Loucy (cell line): ENCODE results near the gene TBX5.

Experiments used
- EZH2phosphoT487 ChIP-seq: fragments of 200-600 bp; IDR thresholded peaks from 2 replicates; pipeline ENCODE4 v1.6.1; 2018; ENCODE audit warnings: antibody characterized with exemption, mild to moderate bottlenecking, moderate library complexity, borderline replicate concordance
- TF ChIP-seq, protein P1 (sequence below): fragments of 200-600 bp; sonication (generic); conservative IDR thresholded peaks from 2 replicates; pipeline ENCODE4 v1.5.1; 2014; ENCODE audit warnings: mild to moderate bottlenecking, antibody characterized with exemption, low read length

DNA sequence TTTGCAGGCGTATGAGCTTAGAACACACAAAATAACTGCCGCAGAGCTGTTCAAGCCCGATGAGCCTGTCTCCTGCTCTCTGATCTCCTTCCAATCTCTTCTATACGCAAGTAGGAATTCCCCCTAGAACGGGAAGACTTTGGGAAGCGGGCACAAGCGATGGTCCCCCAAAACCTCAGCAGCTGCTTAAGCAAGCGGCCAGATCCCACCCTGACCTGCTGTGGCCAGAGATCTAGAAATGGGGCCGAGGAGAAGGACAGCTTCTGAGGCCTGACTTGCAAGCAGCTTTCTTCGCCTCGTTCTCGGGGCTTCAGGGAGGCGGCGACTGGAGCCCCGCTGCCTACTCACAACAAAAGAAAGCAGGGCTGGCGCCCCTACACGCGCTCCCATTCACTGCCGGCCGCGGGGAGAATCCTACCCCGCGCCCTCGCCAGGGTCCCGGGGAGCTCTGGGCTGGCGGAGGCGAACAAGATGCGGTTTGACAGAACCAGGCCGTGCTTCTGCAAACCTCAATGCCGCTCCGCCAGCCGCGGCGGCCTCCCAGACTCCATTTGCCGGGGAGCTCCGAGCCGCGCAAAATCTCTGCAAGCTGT, 922 bp downstream of the TBX5 start:
- TF ChIP-seq, protein P1, sequence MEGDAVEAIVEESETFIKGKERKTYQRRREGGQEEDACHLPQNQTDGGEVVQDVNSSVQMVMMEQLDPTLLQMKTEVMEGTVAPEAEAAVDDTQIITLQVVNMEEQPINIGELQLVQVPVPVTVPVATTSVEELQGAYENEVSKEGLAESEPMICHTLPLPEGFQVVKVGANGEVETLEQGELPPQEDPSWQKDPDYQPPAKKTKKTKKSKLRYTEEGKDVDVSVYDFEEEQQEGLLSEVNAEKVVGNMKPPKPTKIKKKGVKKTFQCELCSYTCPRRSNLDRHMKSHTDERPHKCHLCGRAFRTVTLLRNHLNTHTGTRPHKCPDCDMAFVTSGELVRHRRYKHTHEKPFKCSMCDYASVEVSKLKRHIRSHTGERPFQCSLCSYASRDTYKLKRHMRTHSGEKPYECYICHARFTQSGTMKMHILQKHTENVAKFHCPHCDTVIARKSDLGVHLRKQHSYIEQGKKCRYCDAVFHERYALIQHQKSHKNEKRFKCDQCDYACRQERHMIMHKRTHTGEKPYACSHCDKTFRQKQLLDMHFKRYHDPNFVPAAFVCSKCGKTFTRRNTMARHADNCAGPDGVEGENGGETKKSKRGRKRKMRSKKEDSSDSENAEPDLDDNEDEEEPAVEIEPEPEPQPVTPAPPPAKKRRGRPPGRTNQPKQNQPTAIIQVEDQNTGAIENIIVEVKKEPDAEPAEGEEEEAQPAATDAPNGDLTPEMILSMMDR = no peak
- no peak for TF ChIP-seq EZH2phosphoT487
